Fibroblast of lung (primary cell): ENCODE results near the gene FZR1. TPM values are rescaled to one million over a fixed set of nuclear protein-coding genes. Genes with fewer than 3 reads are reported as not detected.

Experiments
- DNase-seq, 2 donors: peaks; one replicate each; pipeline versions ENCODE4 v3.0.0 to v3.0.0-alpha.2; 2010; ENCODE audit warnings: low read depth in 2 of 2
- H2AFZ ChIP-seq: 2 replicates; pipeline ENCODE4 v1.5.1; 2012; ENCODE audit warnings: low read length, control low read depth, inconsistent platforms
- H3K27ac ChIP-seq: 2 replicates; pipeline ENCODE4 v1.5.1; 2011; ENCODE audit warnings: low read length, control low read depth; ENCODE audit not compliant: insufficient read depth
- H3K27me3 ChIP-seq: 2 replicates; pipeline ENCODE4 v1.5.1; 2011; ENCODE audit warnings: mild to moderate bottlenecking, low read length; ENCODE audit not compliant: control insufficient read depth, insufficient read depth
- H3K36me3 ChIP-seq: 2 replicates; pipeline ENCODE4 v1.5.1; 2011; ENCODE audit warnings: low read length; ENCODE audit not compliant: control insufficient read depth, insufficient read depth
- H3K4me1 ChIP-seq: 2 replicates; pipeline ENCODE4 v1.5.1; 2011; ENCODE audit warnings: low read length; ENCODE audit not compliant: control insufficient read depth, insufficient read depth; ENCODE audit errors: extremely low read depth
- H3K4me2 ChIP-seq: 2 replicates; pipeline ENCODE4 v1.5.1; 2011; ENCODE audit warnings: low read length, control low read depth; ENCODE audit not compliant: insufficient read depth; ENCODE audit errors: extremely low read depth
- H3K4me3 ChIP-seq, 4 experiments: fragments of 200-600 bp in 1 of 4; sonication (generic) in 1 of 4; replicated peaks in 1 of 4; 2 replicates each; pipeline ENCODE4 v1.5.1; 2011 to 2016; ENCODE audit warnings: low read length in 4 of 4, low read depth in 3 of 4, mild to moderate bottlenecking in 3 of 4, control low read depth in 2 of 4, inconsistent platforms in 1 of 4, mixed read lengths in 1 of 4; ENCODE audit not compliant: insufficient read depth in 1 of 4; ENCODE audit errors: control extremely low read depth in 1 of 4
- H3K79me2 ChIP-seq: 2 replicates; pipeline ENCODE4 v1.5.1; 2012; ENCODE audit warnings: mild to moderate bottlenecking, low read length, inconsistent platforms; ENCODE audit not compliant: control insufficient read depth, insufficient read depth
- H3K9ac ChIP-seq: 2 replicates; pipeline ENCODE4 v1.5.1; 2011; ENCODE audit warnings: mild to moderate bottlenecking, low read length, control low read depth; ENCODE audit not compliant: insufficient read depth
- H3K9me3 ChIP-seq: 2 replicates; pipeline ENCODE4 v1.5.1; 2012; ENCODE audit warnings: low read depth, low read length; ENCODE audit not compliant: control insufficient read depth, insufficient read depth
- H4K20me1 ChIP-seq: 2 replicates; pipeline ENCODE4 v1.5.1; 2011; ENCODE audit warnings: low read length; ENCODE audit not compliant: control insufficient read depth, insufficient read depth; ENCODE audit errors: extremely low read depth
- EZH2 ChIP-seq: IDR thresholded peaks from 2 replicates; pipeline ENCODE4 v1.5.1; 2012; ENCODE audit warnings: low read length, control low read depth, mild to moderate bottlenecking; ENCODE audit errors: missing control alignments
- polyA plus RNA-seq, 2 donors: library from polyadenylated mRNA; depleted of rRNA in 1 of 2; stranded (reverse) in 1 of 2; unstranded in 1 of 2; fragments of >200 nt; gene quantifications; 2 replicates each; pipeline ENCODE4 v1.2.1, GENCODE V29; 2011 to 2012; ENCODE audit warnings: missing spikeins in 1 of 2
- total RNA-seq: library from RNA; depleted of rRNA; stranded (reverse); fragments of >200 nt; gene quantifications from 2 replicates; pipeline ENCODE4 v1.2.1, GENCODE V29; 2014
- TF ChIP-seq, protein P1 (sequence below), 2 donors: IDR thresholded peaks in 1 of 2; conservative IDR thresholded peaks in 1 of 2; 1 replicate in 1 of 2; 2 replicates in 1 of 2; pipeline ENCODE4 v1.5.1; 2011 to 2012; ENCODE audit warnings: low read length in 2 of 2, control low read depth in 1 of 2, inconsistent platforms in 1 of 2, low read depth in 1 of 2, mild to moderate bottlenecking in 1 of 2

The FZR1 gene
- total and polyA plus RNA-seq, 2 donors (not counting 1 experiment from before 2014, with no cell fraction given): 15.0 to 38.0 TPM

DNA sequence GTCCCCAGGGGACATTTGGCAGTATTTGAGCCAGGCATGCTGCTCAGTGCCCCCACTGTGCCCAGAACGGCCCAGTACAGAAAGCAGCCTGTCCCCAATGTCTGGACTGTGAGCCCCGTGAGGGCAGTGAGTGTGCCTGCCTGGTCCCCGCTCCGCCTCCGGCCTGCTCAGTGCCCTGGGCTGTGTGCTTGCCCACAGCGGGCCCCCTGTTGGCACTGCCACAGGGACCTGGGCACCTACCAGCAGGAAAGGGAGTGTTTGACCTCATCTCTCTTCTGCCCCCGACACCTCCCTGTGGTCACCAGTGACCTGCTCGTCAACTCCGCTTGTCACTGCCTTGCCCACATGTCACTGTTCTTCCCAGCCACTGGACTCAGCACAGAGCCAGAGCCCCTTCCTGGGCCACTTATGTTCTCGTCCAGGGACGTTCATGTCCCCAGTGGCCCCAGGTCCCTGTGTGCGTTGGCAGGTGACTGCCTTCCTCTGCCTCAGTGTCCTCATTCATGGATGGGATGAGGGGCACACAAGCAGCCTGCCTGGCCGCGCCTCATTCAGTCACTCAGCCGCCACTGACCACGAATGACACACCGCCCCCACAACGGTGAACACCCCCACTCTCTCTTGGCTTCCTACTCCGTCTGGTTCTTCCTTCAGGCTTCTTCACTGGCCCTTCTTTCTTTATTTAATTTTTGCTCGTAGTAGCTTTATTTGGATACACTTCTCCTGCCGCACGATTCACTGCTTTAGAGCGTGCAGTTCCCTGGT is 2.8 kb downstream of the FZR1 start:
- peak in 1 of 2 donors; percentile 41 for DNase-seq
- H3K27ac ChIP-seq: no peak overlapping the region
- peaks cover 14% of the 10 kb centered on the region for H3K36me3 ChIP-seq
- peaks cover 76% of the 10 kb centered on the region for H3K79me2 ChIP-seq
- no peaks in the 10 kb centered on the region for H4K20me1 ChIP-seq
- H3K4me2 ChIP-seq: no peak overlapping the region
- H3K9ac ChIP-seq: no peak overlapping the region
- no peaks in the 10 kb centered on the region for H3K27me3 ChIP-seq
- H3K9me3 ChIP-seq: no peaks in the 10 kb centered on the region
- H3K4me3 ChIP-seq: no peak overlapping the region
- TF ChIP-seq, protein P1, sequence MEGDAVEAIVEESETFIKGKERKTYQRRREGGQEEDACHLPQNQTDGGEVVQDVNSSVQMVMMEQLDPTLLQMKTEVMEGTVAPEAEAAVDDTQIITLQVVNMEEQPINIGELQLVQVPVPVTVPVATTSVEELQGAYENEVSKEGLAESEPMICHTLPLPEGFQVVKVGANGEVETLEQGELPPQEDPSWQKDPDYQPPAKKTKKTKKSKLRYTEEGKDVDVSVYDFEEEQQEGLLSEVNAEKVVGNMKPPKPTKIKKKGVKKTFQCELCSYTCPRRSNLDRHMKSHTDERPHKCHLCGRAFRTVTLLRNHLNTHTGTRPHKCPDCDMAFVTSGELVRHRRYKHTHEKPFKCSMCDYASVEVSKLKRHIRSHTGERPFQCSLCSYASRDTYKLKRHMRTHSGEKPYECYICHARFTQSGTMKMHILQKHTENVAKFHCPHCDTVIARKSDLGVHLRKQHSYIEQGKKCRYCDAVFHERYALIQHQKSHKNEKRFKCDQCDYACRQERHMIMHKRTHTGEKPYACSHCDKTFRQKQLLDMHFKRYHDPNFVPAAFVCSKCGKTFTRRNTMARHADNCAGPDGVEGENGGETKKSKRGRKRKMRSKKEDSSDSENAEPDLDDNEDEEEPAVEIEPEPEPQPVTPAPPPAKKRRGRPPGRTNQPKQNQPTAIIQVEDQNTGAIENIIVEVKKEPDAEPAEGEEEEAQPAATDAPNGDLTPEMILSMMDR (conservative IDR thresholded peaks at IDR 0.05 in 1 of 2, IDR thresholded peaks at IDR 0.05 in 1 of 2; ENCODE audit: low read depth in 1 of 2, low read length in 2 of 2): no peak
- no peak for TF ChIP-seq EZH2
- no peaks in the 10 kb centered on the region for H3K4me1 ChIP-seq
- no peak overlapping the region for H2AFZ ChIP-seq

DNA sequence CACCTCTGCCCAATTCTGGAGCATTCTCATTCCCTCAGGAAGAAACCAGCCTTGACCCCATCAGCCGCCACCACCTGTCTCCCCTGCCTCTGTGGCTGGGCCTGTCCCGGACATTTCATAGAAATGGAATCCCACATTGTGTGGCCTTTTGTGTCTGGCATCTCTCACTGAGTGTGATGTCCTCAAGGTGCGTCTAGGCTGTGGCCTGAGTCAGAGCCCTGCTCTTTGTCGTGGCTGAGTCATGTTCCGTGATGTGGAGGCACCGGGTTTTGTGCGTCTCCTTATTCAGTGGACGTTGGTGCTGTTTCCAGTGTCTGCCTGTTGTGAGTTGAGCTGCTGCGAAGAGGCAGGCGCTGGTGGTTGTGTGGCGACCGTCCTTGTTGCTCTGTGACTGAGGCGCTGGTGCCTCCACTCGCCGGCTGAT is 3.5 kb downstream of the FZR1 start:
- peak in 1 of 2 donors; percentile 89 for DNase-seq
- H2AFZ ChIP-seq: no peak overlapping the region
- H3K4me3 ChIP-seq: no peak overlapping the region
- H4K20me1 ChIP-seq: no peaks in the 10 kb centered on the region
- H3K9ac ChIP-seq: no peak overlapping the region
- TF ChIP-seq EZH2: no peak
- no peaks in the 10 kb centered on the region for H3K9me3 ChIP-seq
- H3K79me2 ChIP-seq: peaks cover 82% of the 10 kb centered on the region
- no peaks in the 10 kb centered on the region for H3K4me1 ChIP-seq
- H3K27me3 ChIP-seq: no peaks in the 10 kb centered on the region
- H3K4me2 ChIP-seq: no peak overlapping the region
- no peak overlapping the region for H3K27ac ChIP-seq
- H3K36me3 ChIP-seq: peaks cover 14% of the 10 kb centered on the region

DNA sequence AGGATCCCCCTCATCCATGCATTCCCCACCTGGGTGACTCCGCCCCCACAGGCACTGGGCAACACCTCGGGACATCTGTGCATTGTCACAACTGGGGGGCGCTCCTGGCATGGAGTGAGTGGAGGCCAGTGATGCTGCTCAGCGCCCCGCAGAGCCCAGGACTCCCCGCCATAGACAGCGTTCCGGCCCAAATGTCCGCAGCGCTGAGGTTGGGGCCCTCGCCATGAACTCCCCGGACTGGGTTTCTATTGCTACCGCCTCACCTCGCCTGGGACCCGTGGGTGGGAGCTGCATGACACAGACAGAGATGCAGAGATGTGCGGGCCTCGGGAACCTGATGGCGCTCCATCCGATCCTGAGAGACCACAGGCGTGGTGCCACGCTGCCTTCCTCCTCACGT is 4.6 kb downstream of the FZR1 start:
- Histone ChIP-seq H3K27ac (no peak overlapping the region), H3K36me3 (peaks cover 14% of the 10 kb centered on the region), H3K79me2 (peaks cover 91% of the 10 kb centered on the region), H3K27me3 (no peaks in the 10 kb centered on the region), H3K9ac (no peak overlapping the region), H3K4me3 (no peak overlapping the region), H3K4me1 (peaks cover 9% of the 10 kb centered on the region), H2AFZ (no peak overlapping the region), H3K9me3 (no peaks in the 10 kb centered on the region), H3K4me2 (no peak overlapping the region), H4K20me1 (no peaks in the 10 kb centered on the region)
- TF ChIP-seq, protein P1 (conservative IDR thresholded peaks at IDR 0.05 in 1 of 2, IDR thresholded peaks at IDR 0.05 in 1 of 2; ENCODE audit: low read depth in 1 of 2, low read length in 2 of 2): no peak
- TF ChIP-seq EZH2: no peak
- no peak for DNase-seq
